ENCODE results near the gene RAB14.
A peak's percentile ranks its signal among the peaks of the same experiment; 100 is the strongest.

RAB14 gene

DNA sequence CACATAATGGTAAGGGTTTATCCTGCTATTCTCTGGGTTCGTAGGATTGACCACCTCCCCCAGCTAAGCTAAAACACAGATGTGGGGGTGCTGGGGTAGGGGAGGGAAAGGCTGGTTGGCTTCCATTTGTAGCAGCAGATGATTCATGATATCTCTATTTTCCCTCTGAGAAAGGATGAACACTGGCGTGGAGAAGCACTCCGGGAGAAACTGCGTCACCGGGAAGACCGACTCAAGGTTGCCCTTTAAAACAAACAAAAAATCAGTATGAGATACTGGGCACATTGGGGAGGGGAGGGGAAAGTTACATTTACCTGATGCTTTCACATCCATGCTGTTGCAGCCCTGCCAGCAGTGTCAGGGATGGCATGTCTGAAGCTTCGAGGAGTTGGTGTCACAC is 28.2 kb downstream of the RAB14 start:
- no peak for DNase-seq
- TF ChIP-seq GATA1 (IDR thresholded peaks at IDR 0.05; ENCODE audit: low read depth, low read length): no peak
- TF ChIP-seq POLR2A (IDR thresholded peaks at IDR 0.05; ENCODE audit: low read length): no peak

DNA sequence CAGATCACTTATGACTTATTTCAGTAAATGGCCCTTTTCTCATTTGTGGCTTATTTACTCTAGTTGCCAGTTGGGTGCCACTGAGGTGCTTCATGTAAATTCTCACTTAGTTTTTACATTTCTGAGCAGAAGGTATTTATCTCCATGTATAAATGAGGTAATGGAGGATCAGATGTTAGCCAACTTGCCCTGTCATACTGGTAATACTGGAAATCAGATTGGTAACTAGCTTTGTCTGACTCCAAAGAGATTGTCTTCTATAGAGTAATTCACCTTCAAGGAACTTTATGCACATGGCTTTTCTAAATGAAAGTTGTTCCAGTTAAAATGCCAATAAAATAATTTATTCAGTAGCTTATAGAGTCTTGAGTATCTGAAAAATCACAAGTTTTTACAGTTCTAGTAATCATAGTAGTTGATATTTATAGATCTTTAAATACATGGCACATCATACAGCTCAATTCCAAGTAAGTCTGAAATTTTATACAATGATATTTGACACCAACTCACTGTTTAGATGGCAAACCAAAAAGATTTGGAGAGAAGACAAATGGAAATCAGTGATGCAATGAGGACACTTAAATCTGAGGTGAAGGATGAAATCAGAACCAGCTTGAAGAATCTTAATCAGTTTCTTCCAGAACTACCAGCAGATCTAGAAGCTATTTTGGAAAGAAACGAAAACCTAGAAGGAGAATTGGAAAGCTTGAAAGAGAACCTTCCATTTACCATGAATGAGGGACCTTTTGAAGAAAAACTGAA is 28.8 kb downstream of the RAB14 start:
- DNase-seq: no peak
- TF ChIP-seq GATA1 (IDR thresholded peaks at IDR 0.05; ENCODE audit: low read depth, low read length) (no peak), POLR2A (IDR thresholded peaks at IDR 0.05; ENCODE audit: low read length) (no peak)

DNA sequence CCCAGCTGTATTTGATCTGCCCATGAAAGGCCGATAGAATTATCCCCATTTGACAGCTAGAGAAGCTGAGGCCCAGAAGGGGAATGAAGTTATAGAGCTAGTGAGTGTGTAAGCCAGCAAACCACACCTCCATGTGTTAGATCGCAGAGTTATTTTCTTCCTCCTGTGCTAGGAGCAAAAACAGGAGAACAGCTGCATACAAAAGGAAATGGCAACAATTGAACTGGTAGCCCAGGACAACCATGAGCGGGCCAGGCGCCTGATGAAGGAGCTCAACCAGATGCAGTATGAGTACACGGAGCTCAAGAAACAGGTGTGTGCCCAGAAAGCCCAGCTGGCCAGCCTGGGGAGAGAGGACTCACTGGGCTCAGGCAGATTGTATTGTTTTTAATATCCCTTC is 30.4 kb downstream of the RAB14 start:
- DNase-seq: no peak
- TF ChIP-seq POLR2A (IDR thresholded peaks at IDR 0.05; ENCODE audit: low read length): no peak
- TF ChIP-seq GATA1 (IDR thresholded peaks at IDR 0.05; ENCODE audit: low read depth, low read length): no peak

DNA sequence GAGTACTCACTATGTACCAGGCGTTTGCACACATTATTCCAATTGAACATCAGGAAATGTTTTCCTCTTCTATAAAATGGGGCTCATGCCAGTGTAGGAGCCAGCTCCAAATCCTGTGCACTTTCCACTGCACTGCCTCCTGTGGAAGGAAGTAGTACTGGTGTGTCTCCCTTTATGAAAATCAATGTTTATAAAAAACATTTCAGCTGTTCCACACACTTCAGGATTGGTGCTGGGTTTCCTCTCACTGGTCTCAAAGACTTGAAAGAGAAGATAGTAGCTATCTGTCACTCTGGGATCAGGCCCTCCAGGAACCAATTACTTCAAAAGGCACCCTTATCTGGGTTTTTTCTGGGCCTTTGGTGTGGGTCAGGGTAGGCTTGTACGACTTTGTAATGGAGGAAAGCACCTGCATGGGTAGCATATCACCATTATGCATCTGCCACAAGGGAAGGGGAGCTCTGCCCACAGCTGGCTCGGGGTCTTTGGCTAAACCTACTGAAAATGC is 32.5 kb downstream of the RAB14 start:
- TF ChIP-seq GATA1 (IDR thresholded peaks at IDR 0.05; ENCODE audit: low read depth, low read length) (no peak), POLR2A (IDR thresholded peaks at IDR 0.05; ENCODE audit: low read length) (no peak)
- peak; percentile 12 to 18 for DNase-seq

DNA sequence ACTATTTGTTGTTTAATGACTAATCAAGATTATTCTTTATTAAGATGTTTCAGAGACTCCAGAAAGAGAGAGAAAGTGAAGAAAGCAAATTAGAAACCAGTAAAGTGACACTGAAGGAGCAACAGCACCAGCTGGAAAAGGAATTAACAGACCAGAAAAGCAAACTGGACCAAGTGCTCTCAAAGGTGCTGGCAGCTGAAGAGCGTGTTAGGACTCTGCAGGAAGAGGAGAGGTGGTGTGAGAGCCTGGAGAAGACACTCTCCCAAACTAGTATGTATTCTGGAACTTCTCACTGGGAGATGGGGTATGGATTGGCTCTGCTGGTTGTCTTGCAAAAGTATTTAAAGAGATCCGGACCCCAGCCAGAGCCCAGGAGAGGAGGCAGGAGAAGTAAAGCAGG is 33.6 kb downstream of the RAB14 start:
- DNase-seq: no peak
- TF ChIP-seq GATA1 (IDR thresholded peaks at IDR 0.05; ENCODE audit: low read depth, low read length) (no peak), POLR2A (IDR thresholded peaks at IDR 0.05; ENCODE audit: low read length) (no peak)

DNA sequence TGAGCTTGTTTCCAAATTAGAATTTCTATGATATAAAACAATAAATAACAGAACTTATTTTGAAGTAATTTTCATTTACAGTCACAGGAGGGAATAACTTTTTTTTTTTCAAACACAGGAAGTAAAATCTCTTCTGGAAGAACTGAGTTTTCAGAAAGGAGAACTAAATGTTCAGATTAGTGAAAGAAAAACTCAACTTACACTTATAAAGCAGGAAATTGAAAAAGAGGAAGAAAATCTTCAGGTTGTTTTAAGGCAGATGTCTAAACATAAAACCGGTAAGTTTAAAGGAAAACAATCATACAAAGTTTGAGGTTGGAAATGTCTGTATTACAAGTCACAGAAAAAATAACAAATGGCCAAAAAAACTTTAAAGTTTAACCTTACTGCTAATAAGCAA is 41.6 kb downstream of the RAB14 start:
- no peak for TF ChIP-seq GATA1 (IDR thresholded peaks at IDR 0.05; ENCODE audit: low read depth, low read length)
- TF ChIP-seq POLR2A (IDR thresholded peaks at IDR 0.05; ENCODE audit: low read length): no peak
- no peak for DNase-seq

- TF ChIP-seq GATA1 (IDR thresholded peaks at IDR 0.05; ENCODE audit: low read depth, low read length) (no peak), POLR2A (IDR thresholded peaks at IDR 0.05; ENCODE audit: low read length) (no peak)
- no peak for DNase-seq
These were observed 43.7 kb downstream of the RAB14 start for GRCh38 chr9:121157939-121158338.

DNA sequence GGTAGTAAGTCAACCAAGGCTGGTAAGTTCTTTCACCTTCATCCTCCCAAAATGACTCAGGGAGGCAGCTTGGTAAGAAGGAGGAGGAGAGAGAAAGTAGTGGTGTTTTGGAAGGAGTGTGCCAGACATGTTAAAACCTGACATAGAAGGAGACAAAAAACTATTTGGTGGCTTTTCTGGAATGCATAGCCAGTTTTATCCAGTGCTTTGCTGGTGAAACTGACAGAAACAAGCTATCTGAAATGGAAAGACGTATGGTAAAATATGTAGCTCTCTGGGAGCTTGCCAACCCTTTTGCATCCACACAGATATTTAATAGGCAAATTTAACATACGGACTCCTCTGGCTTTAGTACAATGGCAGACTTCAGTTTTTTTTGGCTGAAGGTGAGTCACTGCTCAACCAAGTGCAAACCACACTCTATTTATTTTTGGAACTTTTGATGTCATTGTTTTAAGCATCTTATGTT is 45.4 kb downstream of the RAB14 start:
- no peak for TF ChIP-seq POLR2A (IDR thresholded peaks at IDR 0.05; ENCODE audit: low read length)
- DNase-seq: no peak

DNA sequence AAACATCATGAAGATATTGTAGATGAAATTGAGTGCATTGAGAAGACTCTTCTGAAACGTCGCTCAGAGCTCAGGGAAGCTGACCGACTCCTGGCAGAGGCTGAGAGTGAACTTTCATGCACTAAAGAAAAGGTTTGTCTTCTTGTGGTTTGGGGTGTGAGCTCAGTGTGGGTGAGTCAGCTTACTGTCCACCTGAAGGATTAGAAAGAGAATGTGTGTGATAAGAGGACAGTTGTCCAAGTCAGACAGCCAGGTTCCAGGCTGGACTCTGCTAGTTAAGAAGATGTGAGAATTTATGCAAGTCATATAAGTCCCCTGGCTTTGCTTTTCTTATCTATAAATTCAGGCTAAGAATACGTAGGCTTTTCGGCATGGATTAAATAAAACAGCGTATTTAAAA is 46.9 kb downstream of the RAB14 start:
- DNase-seq: peak; percentile 50 to 64

DNA sequence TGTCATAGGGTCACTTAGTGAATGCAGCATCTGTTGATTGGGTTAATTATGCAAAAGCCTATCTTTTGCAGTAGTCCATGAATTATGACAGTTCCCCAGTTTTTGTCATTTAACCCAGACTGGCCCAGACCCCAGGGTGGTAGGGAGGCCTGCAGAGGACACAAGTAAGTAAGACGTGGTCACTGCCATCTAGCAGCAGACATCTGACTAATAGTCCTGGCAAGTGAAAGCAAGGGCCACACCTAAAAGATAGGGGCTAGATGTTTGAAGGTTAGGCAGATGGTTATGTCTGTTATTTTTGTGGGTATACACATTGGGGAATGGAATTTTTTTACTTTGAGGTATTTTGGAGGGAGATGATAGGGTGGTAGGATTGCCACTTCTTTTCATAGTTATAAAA is 48.0 kb downstream of the RAB14 start:
- DNase-seq: peak; percentile 62 to 66
- no peak for TF ChIP-seq POLR2A (IDR thresholded peaks at IDR 0.05; ENCODE audit: low read length)
- no peak for TF ChIP-seq GATA1 (IDR thresholded peaks at IDR 0.05; ENCODE audit: low read depth, low read length)

More for the DNA sequence above, 46.9 kb downstream of the RAB14 start:
- TF ChIP-seq POLR2A (IDR thresholded peaks at IDR 0.05; ENCODE audit: low read length) (no peak), GATA1 (IDR thresholded peaks at IDR 0.05; ENCODE audit: low read depth, low read length) (no peak)

DNA sequence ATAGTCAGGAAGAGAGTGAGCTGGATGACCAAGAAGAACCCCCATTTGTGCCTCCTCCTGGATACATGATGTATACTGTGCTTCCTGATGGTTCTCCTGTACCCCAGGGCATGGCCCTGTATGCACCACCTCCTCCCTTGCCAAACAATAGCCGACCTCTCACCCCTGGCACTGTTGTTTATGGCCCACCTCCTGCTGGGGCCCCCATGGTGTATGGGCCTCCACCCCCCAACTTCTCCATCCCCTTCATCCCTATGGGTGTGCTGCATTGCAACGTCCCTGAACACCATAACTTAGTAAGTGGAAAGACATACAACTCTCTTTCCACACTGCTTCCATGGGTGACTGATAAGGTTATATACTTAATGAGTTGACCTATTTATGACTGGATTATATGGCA is 51.5 kb downstream of the RAB14 start:
- no peak for TF ChIP-seq POLR2A (IDR thresholded peaks at IDR 0.05; ENCODE audit: low read length)
- TF ChIP-seq GATA1 (IDR thresholded peaks at IDR 0.05; ENCODE audit: low read depth, low read length): no peak
- no peak for DNase-seq

- TF ChIP-seq POLR2A (IDR thresholded peaks at IDR 0.05; ENCODE audit: low read length): no peak
- TF ChIP-seq GATA1 (IDR thresholded peaks at IDR 0.05; ENCODE audit: low read depth, low read length): no peak
- no peak for DNase-seq
These were observed 57.2 kb downstream of the RAB14 start for GRCh38 chr9:121144482-121144881.

GRCh38 chr9:121143771-121144170 is 57.9 kb downstream of the RAB14 start:
- peak in 1 of 2 experiments; percentile 45 for DNase-seq
- TF ChIP-seq POLR2A (IDR thresholded peaks at IDR 0.05; ENCODE audit: low read length): no peak
- TF ChIP-seq GATA1 (IDR thresholded peaks at IDR 0.05; ENCODE audit: low read depth, low read length): no peak

- no peak for DNase-seq
- no peak for TF ChIP-seq GATA1 (IDR thresholded peaks at IDR 0.05; ENCODE audit: low read depth, low read length)
- TF ChIP-seq POLR2A (IDR thresholded peaks at IDR 0.05; ENCODE audit: low read length): no peak
These were observed 60.0 kb downstream of the RAB14 start for GRCh38 chr9:121141706-121142105.

- TF ChIP-seq GATA1 (IDR thresholded peaks at IDR 0.05; ENCODE audit: low read depth, low read length) (no peak), POLR2A (IDR thresholded peaks at IDR 0.05; ENCODE audit: low read length) (no peak)
- no peak for DNase-seq
These were observed 60.4 kb downstream of the RAB14 start for GRCh38 chr9:121141306-121141705.

All from erythroblast (primary cell).